H9 (cell line): ENCODE results near the gene UVRAG. TPM values are rescaled to one million over a fixed set of nuclear protein-coding genes. Genes with fewer than 3 reads are reported as not detected.

ENCODE experiments used
- DNase-seq: peaks from one replicate; pipeline ENCODE4 v3.0.0-alpha.2; 2017
- H2AFZ ChIP-seq: one replicate; pipeline ENCODE4 v1.6.1; 2013; ENCODE audit warnings: mild to moderate bottlenecking, low read length, control low read depth, moderate library complexity
- H2AK5ac ChIP-seq: 2 replicates; pipeline ENCODE4 v1.6.1; 2013; ENCODE audit warnings: low read length, control low read depth, mixed read lengths; ENCODE audit not compliant: insufficient read length
- H2BK120ac ChIP-seq: one replicate; pipeline ENCODE4 v1.6.1; 2013; ENCODE audit warnings: low read depth, mild to moderate bottlenecking, low read length, control low read depth, inconsistent platforms; ENCODE audit not compliant: poor library complexity, severe bottlenecking
- H2BK12ac ChIP-seq: 2 replicates; pipeline ENCODE4 v1.6.1; 2013; ENCODE audit warnings: low read length, control low read depth, mixed read lengths, low read depth; ENCODE audit not compliant: insufficient read length
- H2BK15ac ChIP-seq: 2 replicates; pipeline ENCODE4 v1.6.1; 2013; ENCODE audit warnings: low read depth, low read length, control low read depth
- H2BK20ac ChIP-seq: one replicate; pipeline ENCODE4 v1.6.1; 2013; ENCODE audit warnings: low read depth, mild to moderate bottlenecking, low read length, control low read depth, inconsistent platforms; ENCODE audit not compliant: poor library complexity, severe bottlenecking
- H2BK5ac ChIP-seq: 2 replicates; pipeline ENCODE4 v1.6.1; 2013; ENCODE audit warnings: low read length, control low read depth, mixed read lengths; ENCODE audit not compliant: insufficient read length
- H3K14ac ChIP-seq: 2 replicates; pipeline ENCODE4 v1.6.1; 2013; ENCODE audit warnings: low read length, control low read depth; ENCODE audit not compliant: insufficient read depth
- H3K18ac ChIP-seq: 2 replicates; pipeline ENCODE4 v1.6.1; 2013; ENCODE audit warnings: low read depth, mild to moderate bottlenecking, mixed read lengths, low read length, control low read depth; ENCODE audit not compliant: insufficient read length
- H3K23ac ChIP-seq: 2 replicates; pipeline ENCODE4 v1.6.1; 2013; ENCODE audit warnings: low read length, control low read depth, mixed read lengths, low read depth; ENCODE audit not compliant: insufficient read length
- H3K23me2 ChIP-seq: 2 replicates; pipeline ENCODE4 v1.6.1; 2013; ENCODE audit warnings: low read depth, mild to moderate bottlenecking, mixed read lengths, low read length, control low read depth; ENCODE audit not compliant: insufficient read length, poor library complexity, severe bottlenecking
- H3K27ac ChIP-seq: 2 replicates; pipeline ENCODE4 v1.5.1; 2013; ENCODE audit warnings: low read length, control low read depth, mixed read lengths, low read depth; ENCODE audit not compliant: insufficient read length
- H3K27me3 ChIP-seq: 2 replicates; pipeline ENCODE4 v1.6.1; 2013; ENCODE audit warnings: low read length, control low read depth, inconsistent platforms; ENCODE audit not compliant: insufficient read depth
- H3K4ac ChIP-seq: 2 replicates; pipeline ENCODE4 v1.6.1; 2013; ENCODE audit warnings: low read depth, mild to moderate bottlenecking, control low read depth, inconsistent platforms, low read length, moderate library complexity
- H3K4me1 ChIP-seq: 2 replicates; pipeline ENCODE4 v1.6.1; 2013; ENCODE audit warnings: low read length, control low read depth, inconsistent platforms; ENCODE audit not compliant: insufficient read depth
- H3K4me2 ChIP-seq: 2 replicates; pipeline ENCODE4 v1.6.1; 2013; ENCODE audit warnings: low read length, control low read depth, mixed read lengths; ENCODE audit not compliant: insufficient read length, insufficient read depth
- H3K56ac ChIP-seq: 2 replicates; pipeline ENCODE4 v1.6.1; 2013; ENCODE audit warnings: low read depth, mild to moderate bottlenecking, mixed read lengths, low read length, control low read depth; ENCODE audit not compliant: insufficient read length
- H3K79me1 ChIP-seq: 2 replicates; pipeline ENCODE4 v1.6.1; 2013; ENCODE audit warnings: low read depth, mild to moderate bottlenecking, moderate library complexity, low read length, control low read depth, inconsistent platforms; ENCODE audit not compliant: insufficient read depth, poor library complexity, severe bottlenecking
- H3K79me2 ChIP-seq: 2 replicates; pipeline ENCODE4 v1.6.1; 2013; ENCODE audit warnings: low read length, control low read depth, inconsistent platforms; ENCODE audit not compliant: insufficient read depth
- H3K9ac ChIP-seq: 2 replicates; pipeline ENCODE4 v1.6.1; 2013; ENCODE audit warnings: low read length, control low read depth, mixed read lengths; ENCODE audit not compliant: insufficient read length; ENCODE audit errors: extremely low read depth
- H3K9me3 ChIP-seq: one replicate; pipeline ENCODE4 v1.6.1; 2013; ENCODE audit warnings: low read depth, low read length, inconsistent platforms; ENCODE audit not compliant: control insufficient read depth
- H3T11ph ChIP-seq: one replicate; pipeline ENCODE4 v1.6.1; 2013; ENCODE audit warnings: mild to moderate bottlenecking, low read length, control low read depth, inconsistent platforms
- H4K20me1 ChIP-seq: one replicate; pipeline ENCODE4 v1.6.1; 2013; ENCODE audit not compliant: control insufficient read depth, insufficient read length, insufficient read depth
- H4K5ac ChIP-seq: 2 replicates; pipeline ENCODE4 v1.6.1; 2013; ENCODE audit warnings: low read depth, mild to moderate bottlenecking, mixed read lengths, low read length, control low read depth; ENCODE audit not compliant: insufficient read length
- H4K8ac ChIP-seq: replicated peaks from 2 replicates; pipeline ENCODE4 v1.6.1; 2013; ENCODE audit warnings: low read length, control low read depth, mixed read lengths, low read depth; ENCODE audit not compliant: insufficient read length
- H4K91ac ChIP-seq: 2 replicates; pipeline ENCODE4 v1.6.1; 2013; ENCODE audit warnings: low read depth, mild to moderate bottlenecking, moderate library complexity, mixed read lengths, low read length, control low read depth; ENCODE audit not compliant: insufficient read length
- H3K27ac Mint-ChIP-seq, 3 experiments: 2 replicates in 2 of 3; 3 replicates in 1 of 3; pipeline ENCODE4 v1.8.0; 2020 to 2021; ENCODE audit warnings: mixed read lengths in 3 of 3, mild to moderate bottlenecking in 1 of 3, moderate library complexity in 1 of 3
- H3K27me3 Mint-ChIP-seq: 2 replicates; pipeline ENCODE4 v1.8.0; 2021; ENCODE audit warnings: low read depth, mild to moderate bottlenecking, moderate library complexity, mixed read lengths
- H3K36me3 Mint-ChIP-seq, 3 experiments: 2 replicates in 2 of 3; 3 replicates in 1 of 3; pipeline ENCODE4 v1.8.0; 2020 to 2021; ENCODE audit warnings: low read depth in 3 of 3, mixed read lengths in 3 of 3; ENCODE audit not compliant: insufficient read depth in 1 of 3
- H3K4me1 Mint-ChIP-seq, 2 experiments: 2 replicates each; pipeline ENCODE4 v1.8.0; 2020; ENCODE audit warnings: mixed read lengths in 2 of 2
- H3K4me3 Mint-ChIP-seq, 2 experiments: 2 replicates in 1 of 2; 3 replicates in 1 of 2; pipeline ENCODE4 v1.8.0; 2020 to 2021; ENCODE audit warnings: mild to moderate bottlenecking in 2 of 2, mixed read lengths in 2 of 2, moderate library complexity in 1 of 2
- H3K9me3 Mint-ChIP-seq, 2 experiments: 2 replicates in 1 of 2; 3 replicates in 1 of 2; pipeline ENCODE4 v1.8.0; 2020; ENCODE audit warnings: mild to moderate bottlenecking in 2 of 2, mixed read lengths in 2 of 2, moderate library complexity in 1 of 2
- WGBS: extraction: QIAGEN DNeasy Blood & Tissue Kit; methylation state at CpG from one replicate; pipeline ENCODE4 v1.1.7; 2013; ENCODE audit warnings: missing lambda C conversion rate, low lambda C conversion rate, mixed read lengths; ENCODE audit not compliant: insufficient read length; ENCODE audit errors: extremely low coverage; 5-methylcytosine and 5-hydroxymethylcytosine counted together
- total RNA-seq: library from RNA; stranded (reverse); gene quantifications from 2 replicates; pipeline ENCODE4 v1.2.1, GENCODE V29; 2021
- TF ChIP-seq, protein P1 (sequence below): fragments of 200-600 bp; sonication (generic); conservative IDR thresholded peaks from 3 replicates; pipeline ENCODE4 v1.8.0; 2021; ENCODE audit warnings: antibody characterized with exemption, mild to moderate bottlenecking

UVRAG gene
- total RNA-seq, 1 experiment from 2014 or later, result 18.5 TPM

DNA sequence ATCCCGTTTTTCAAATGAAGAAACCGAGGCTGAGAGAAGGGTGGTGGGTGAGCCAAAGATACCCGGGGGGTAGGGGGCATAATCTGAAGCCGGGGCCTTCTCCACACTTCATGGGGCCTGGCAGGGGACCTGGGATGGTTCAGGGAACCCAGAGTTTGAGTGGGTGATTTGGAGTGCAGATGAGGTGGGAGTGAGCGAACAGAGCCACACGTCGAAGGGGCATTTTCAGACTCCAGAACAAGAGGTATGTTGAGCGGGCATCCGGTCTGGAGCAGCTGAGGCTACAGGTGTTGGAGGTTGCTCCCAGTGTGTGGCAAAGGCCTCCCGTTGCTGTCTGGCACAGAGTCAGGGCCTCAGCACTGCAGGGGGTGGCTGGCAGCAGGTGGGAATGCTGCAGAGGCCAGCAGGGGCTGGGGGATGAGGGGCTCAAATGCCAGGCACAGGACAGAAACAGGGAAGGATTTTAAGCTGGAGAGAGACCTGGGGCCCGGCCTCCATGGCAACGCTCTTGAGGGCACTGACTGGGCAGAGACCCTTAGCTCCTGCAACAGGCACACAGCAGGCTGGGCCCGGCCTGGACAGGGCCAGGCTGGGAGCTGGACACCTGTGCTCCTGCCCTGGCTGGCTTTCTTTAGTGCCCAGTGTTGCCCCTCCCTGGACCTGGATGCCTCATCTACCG, 345.1 kb downstream of the UVRAG start:
- Histone ChIP-seq H2AFZ (no peak overlapping the region), H3K4me2 (no peak overlapping the region), H3T11ph (no peak overlapping the region), H3K27ac (no peak overlapping the region), H3K9ac (no peak overlapping the region), H3K9me3 (no peaks in the 10 kb centered on the region), H2AK5ac (no peak overlapping the region), H2BK15ac (no peak overlapping the region), H3K56ac (no peak overlapping the region), H3K79me2 (no peaks in the 10 kb centered on the region), H4K20me1 (no peaks in the 10 kb centered on the region), H3K23me2 (no peaks in the 10 kb centered on the region), H2BK5ac (no peak overlapping the region), H2BK120ac (no peak overlapping the region), H3K23ac (no peak overlapping the region), H4K91ac (no peak overlapping the region), H3K4ac (no peak overlapping the region), H3K27me3 (no peaks in the 10 kb centered on the region; the same call in 1 of the 2 replicates), H4K5ac (no peak overlapping the region), H4K8ac (no peak overlapping the region), H3K14ac (no peak overlapping the region; the same call in 1 of the 2 replicates), H3K79me1 (no peaks in the 10 kb centered on the region), H3K4me1 (no peaks in the 10 kb centered on the region), H2BK12ac (no peak overlapping the region), H3K18ac (no peak overlapping the region), H2BK20ac (no peak overlapping the region)
- H3K36me3 Mint-ChIP-seq, result no peaks in the 10 kb centered on the region
- no peak overlapping the region for H3K27ac Mint-ChIP-seq
- peaks cover 44% of the 10 kb centered on the region for H3K27me3 Mint-ChIP-seq
- H3K4me3 Mint-ChIP-seq, result no peak overlapping the region
- TF ChIP-seq, protein P1, sequence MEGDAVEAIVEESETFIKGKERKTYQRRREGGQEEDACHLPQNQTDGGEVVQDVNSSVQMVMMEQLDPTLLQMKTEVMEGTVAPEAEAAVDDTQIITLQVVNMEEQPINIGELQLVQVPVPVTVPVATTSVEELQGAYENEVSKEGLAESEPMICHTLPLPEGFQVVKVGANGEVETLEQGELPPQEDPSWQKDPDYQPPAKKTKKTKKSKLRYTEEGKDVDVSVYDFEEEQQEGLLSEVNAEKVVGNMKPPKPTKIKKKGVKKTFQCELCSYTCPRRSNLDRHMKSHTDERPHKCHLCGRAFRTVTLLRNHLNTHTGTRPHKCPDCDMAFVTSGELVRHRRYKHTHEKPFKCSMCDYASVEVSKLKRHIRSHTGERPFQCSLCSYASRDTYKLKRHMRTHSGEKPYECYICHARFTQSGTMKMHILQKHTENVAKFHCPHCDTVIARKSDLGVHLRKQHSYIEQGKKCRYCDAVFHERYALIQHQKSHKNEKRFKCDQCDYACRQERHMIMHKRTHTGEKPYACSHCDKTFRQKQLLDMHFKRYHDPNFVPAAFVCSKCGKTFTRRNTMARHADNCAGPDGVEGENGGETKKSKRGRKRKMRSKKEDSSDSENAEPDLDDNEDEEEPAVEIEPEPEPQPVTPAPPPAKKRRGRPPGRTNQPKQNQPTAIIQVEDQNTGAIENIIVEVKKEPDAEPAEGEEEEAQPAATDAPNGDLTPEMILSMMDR, result no peak
- H3K4me1 Mint-ChIP-seq, result 0 out of 4 replicates have a peak, but pooled peaks cover 0 to 3% of the 10 kb centered on the region in 2 experiments
- DNase-seq, result no peak
- no peaks in the 10 kb centered on the region; a peak in 1 of 5 replicates for H3K9me3 Mint-ChIP-seq
- WGBS, result no CpG with 5 or more reads among the region's 14 CpGs
